ENCODE measurements around the gene PIK3C2G.

PIK3C2G gene

DNA sequence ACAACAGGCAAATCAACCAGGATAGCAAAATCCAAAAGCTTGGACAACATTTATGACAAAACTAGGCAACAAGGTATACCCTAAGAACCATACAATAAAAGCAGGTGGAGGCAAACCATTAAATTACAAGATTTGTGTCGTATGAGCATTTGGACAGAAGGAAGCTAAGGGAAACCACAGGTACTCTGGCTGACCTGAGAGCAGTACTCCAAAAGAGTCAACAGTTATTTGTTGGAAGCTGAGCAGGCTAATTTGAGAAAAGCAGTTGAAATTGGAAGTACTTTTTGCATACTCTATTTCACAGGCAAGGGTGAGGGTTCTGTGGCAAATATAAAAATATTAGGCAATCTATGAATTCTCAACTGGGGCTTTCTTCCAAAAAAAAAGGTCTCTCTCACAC, 297.9 kb downstream of the PIK3C2G start:
- peaks cover 0 to 1% (median 0%) of the 10 kb centered on the region in 5 experiments for H3K9me3 ChIP-seq (ENCODE audit: control extremely low read depth in 1 of 5, control insufficient read depth in 4 of 5, insufficient read depth in 2 of 5, low read depth in 1 of 5, low read length in 4 of 5)
- no peaks in the 10 kb centered on the region for H3K36me3 ChIP-seq (ENCODE audit: control insufficient read depth in 4 of 4, insufficient read depth in 4 of 4, low read length in 3 of 4)
- H3K27ac ChIP-seq (ENCODE audit: insufficient read depth in 1 of 2, low read depth in 1 of 2, low read length in 2 of 2, poor library complexity in 1 of 2, severe bottlenecking in 2 of 2) = no peak overlapping the region
- no peak overlapping the region for H3K4me3 ChIP-seq (ENCODE audit: control insufficient read depth in 1 of 7, extremely low read depth in 1 of 7, insufficient read depth in 4 of 7, low read depth in 2 of 7, low read length in 6 of 7)
- DNase-seq = peak in 1 of 3 donors; percentile 2
- WGBS (ENCODE audit: insufficient coverage) = 40% methylated on average over 1 of the region's 1 CpG
- no peaks in the 10 kb centered on the region for H3K27me3 ChIP-seq (replicated peaks in 2 of 5; ENCODE audit: control insufficient read depth in 4 of 5, insufficient read depth in 5 of 5, low read length in 4 of 5)
- peaks cover 0 to 5% (median 4%) of the 10 kb centered on the region in 4 experiments for H3K4me1 ChIP-seq (ENCODE audit: control extremely low read depth in 1 of 4, control insufficient read depth in 4 of 4, insufficient read depth in 4 of 4, low read length in 3 of 4)
- CTCF ChIA-PET = interaction anchor here (0.6 kb wide), 1 partner anchor 25 kb away, joined by 3 read pairs; no protein-coding TSS in a partner anchor
- POLR2A ChIA-PET = no interaction called here

DNA sequence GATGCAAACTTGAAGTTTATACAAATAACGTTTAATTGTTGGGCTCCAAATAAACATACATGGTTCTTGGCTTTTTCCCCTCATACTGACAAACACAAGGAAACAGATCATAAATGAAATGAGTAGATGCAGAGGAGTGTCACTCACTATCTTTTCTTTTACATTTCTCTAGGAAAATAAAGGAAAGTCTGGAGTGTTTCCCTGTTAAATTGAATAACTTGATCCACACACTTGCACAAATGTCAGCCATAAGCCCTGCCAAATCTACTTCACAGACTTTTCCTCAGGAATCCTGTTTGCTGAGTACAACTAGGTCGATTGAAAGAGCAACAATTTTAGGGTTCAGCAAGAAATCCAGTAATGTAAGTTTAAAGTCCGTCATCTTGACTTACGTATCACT, 301.2 kb downstream of the PIK3C2G start:
- H3K36me3 ChIP-seq (ENCODE audit: control insufficient read depth in 4 of 4, insufficient read depth in 4 of 4, low read length in 3 of 4) = no peaks in the 10 kb centered on the region
- no peaks in the 10 kb centered on the region for H3K27me3 ChIP-seq (replicated peaks in 2 of 5; ENCODE audit: control insufficient read depth in 4 of 5, insufficient read depth in 5 of 5, low read length in 4 of 5)
- H3K4me1 ChIP-seq (ENCODE audit: control extremely low read depth in 1 of 4, control insufficient read depth in 4 of 4, insufficient read depth in 4 of 4, low read length in 3 of 4) = peaks cover 0 to 5% (median 4%) of the 10 kb centered on the region in 4 experiments
- DNase-seq = no peak
- POLR2A ChIA-PET = no interaction called here
- CTCF ChIA-PET = no interaction called here
- 100% methylated on average over 1 of the region's 4 CpGs for WGBS (ENCODE audit: insufficient coverage)
- H3K9me3 ChIP-seq (ENCODE audit: control extremely low read depth in 1 of 5, control insufficient read depth in 4 of 5, insufficient read depth in 2 of 5, low read depth in 1 of 5, low read length in 4 of 5) = peaks cover 0 to 1% (median 0%) of the 10 kb centered on the region in 5 experiments
- H3K4me3 ChIP-seq (ENCODE audit: control insufficient read depth in 1 of 7, extremely low read depth in 1 of 7, insufficient read depth in 4 of 7, low read depth in 2 of 7, low read length in 6 of 7) = no peak overlapping the region
- H3K27ac ChIP-seq (ENCODE audit: insufficient read depth in 1 of 2, low read depth in 1 of 2, low read length in 2 of 2, poor library complexity in 1 of 2, severe bottlenecking in 2 of 2) = no peak overlapping the region

DNA sequence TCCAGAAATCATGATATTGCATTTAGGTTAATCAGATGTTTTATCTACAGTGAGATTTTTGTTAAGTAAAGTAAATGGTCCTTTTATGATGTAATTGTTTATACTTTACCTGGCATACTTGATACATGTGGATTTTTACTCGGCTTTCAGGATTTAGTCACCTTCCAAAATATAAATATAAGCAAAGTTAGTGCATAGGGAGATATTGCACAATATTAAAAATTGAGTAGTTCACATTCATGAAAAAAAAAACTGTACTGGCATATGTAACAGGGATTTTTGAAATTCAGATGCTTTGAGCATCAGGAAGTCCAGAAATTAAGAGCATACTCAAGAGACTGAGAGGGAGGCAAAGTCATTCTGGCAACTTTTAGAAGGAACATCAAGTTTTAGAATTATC, 303.0 kb downstream of the PIK3C2G start:
- Histone ChIP-seq H3K36me3 (ENCODE audit: control insufficient read depth in 4 of 4, insufficient read depth in 4 of 4, low read length in 3 of 4) (no peaks in the 10 kb centered on the region), H3K27me3 (replicated peaks in 2 of 5; ENCODE audit: control insufficient read depth in 4 of 5, insufficient read depth in 5 of 5, low read length in 4 of 5) (no peaks in the 10 kb centered on the region), H3K9me3 (ENCODE audit: control extremely low read depth in 1 of 5, control insufficient read depth in 4 of 5, insufficient read depth in 2 of 5, low read depth in 1 of 5, low read length in 4 of 5) (peaks cover 0 to 1% (median 0%) of the 10 kb centered on the region in 5 experiments), H3K27ac (ENCODE audit: insufficient read depth in 1 of 2, low read depth in 1 of 2, low read length in 2 of 2, poor library complexity in 1 of 2, severe bottlenecking in 2 of 2) (no peak overlapping the region), H3K4me1 (ENCODE audit: control extremely low read depth in 1 of 4, control insufficient read depth in 4 of 4, insufficient read depth in 4 of 4, low read length in 3 of 4) (peaks cover 0 to 1% (median under 1%) of the 10 kb centered on the region in 4 experiments), H3K4me3 (ENCODE audit: control insufficient read depth in 1 of 7, extremely low read depth in 1 of 7, insufficient read depth in 4 of 7, low read depth in 2 of 7, low read length in 6 of 7) (no peak overlapping the region)
- CTCF ChIA-PET = interaction anchor here (0.6 to 0.7 kb wide), 2 partner anchors 9 to 103 kb away, joined by 3 read pairs; no protein-coding TSS in a partner anchor
- WGBS (ENCODE audit: insufficient coverage) = no CpG with 5 or more reads among the region's 1 CpG
- POLR2A ChIA-PET = no interaction called here
- DNase-seq = no peak

DNA sequence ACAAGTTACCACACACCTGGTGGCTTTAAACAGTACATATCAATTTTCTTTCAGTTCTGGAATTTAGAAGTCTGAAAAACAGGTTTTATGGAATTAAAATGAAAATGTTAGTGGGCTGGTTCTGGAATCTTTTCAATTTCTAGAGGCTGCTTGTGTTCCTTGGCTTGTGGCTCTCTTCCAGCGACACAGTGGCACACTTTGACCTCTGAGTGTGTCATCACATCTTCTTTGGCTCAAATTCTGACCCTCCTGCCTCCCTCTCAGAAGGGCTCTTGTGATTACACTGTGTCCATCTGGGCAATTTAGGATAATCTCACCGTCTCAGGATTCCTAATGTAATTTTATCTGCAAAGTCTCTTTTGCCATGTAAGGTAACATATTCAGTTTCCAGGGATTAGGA, 306.5 kb downstream of the PIK3C2G start:
- POLR2A ChIA-PET = no interaction called here
- Histone ChIP-seq H3K27me3 (replicated peaks in 2 of 5; ENCODE audit: control insufficient read depth in 4 of 5, insufficient read depth in 5 of 5, low read length in 4 of 5) (no peaks in the 10 kb centered on the region), H3K27ac (ENCODE audit: insufficient read depth in 1 of 2, low read depth in 1 of 2, low read length in 2 of 2, poor library complexity in 1 of 2, severe bottlenecking in 2 of 2) (no peak overlapping the region), H3K36me3 (ENCODE audit: control insufficient read depth in 4 of 4, insufficient read depth in 4 of 4, low read length in 3 of 4) (no peaks in the 10 kb centered on the region), H3K4me3 (ENCODE audit: control insufficient read depth in 1 of 7, extremely low read depth in 1 of 7, insufficient read depth in 4 of 7, low read depth in 2 of 7, low read length in 6 of 7) (no peak overlapping the region), H3K4me1 (ENCODE audit: control extremely low read depth in 1 of 4, control insufficient read depth in 4 of 4, insufficient read depth in 4 of 4, low read length in 3 of 4) (no peaks in the 10 kb centered on the region), H3K9me3 (ENCODE audit: control extremely low read depth in 1 of 5, control insufficient read depth in 4 of 5, insufficient read depth in 2 of 5, low read depth in 1 of 5, low read length in 4 of 5) (no peaks in the 10 kb centered on the region)
- no peak for DNase-seq
- 100% methylated on average over 1 of the region's 2 CpGs for WGBS (ENCODE audit: insufficient coverage)
- CTCF ChIA-PET = no interaction called here

DNA sequence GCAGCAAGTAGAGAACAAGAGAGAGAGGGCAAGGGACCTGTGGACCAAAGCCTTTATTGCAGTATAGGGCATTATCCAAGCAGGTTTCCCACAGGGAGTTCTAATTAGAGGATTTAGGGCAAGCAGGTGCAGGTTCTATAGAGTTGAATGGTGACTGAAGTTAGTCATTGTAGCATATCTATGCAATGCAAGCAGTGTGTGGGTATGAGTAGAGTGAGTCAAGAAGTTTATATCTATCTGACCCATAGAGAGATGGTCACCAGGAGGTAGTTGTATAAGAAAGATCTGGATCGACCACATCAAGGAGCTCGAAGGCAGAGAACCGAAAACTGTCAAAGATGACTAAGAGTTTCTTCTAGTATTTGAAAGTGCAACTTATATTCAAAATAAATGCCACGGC, 309.2 kb downstream of the PIK3C2G start:
- POLR2A ChIA-PET = no interaction called here
- Histone ChIP-seq H3K9me3 (ENCODE audit: control extremely low read depth in 1 of 5, control insufficient read depth in 4 of 5, insufficient read depth in 2 of 5, low read depth in 1 of 5, low read length in 4 of 5) (no peaks in the 10 kb centered on the region), H3K4me3 (ENCODE audit: control insufficient read depth in 1 of 7, extremely low read depth in 1 of 7, insufficient read depth in 4 of 7, low read depth in 2 of 7, low read length in 6 of 7) (no peak overlapping the region), H3K27ac (ENCODE audit: insufficient read depth in 1 of 2, low read depth in 1 of 2, low read length in 2 of 2, poor library complexity in 1 of 2, severe bottlenecking in 2 of 2) (no peak overlapping the region), H3K4me1 (ENCODE audit: control extremely low read depth in 1 of 4, control insufficient read depth in 4 of 4, insufficient read depth in 4 of 4, low read length in 3 of 4) (no peaks in the 10 kb centered on the region), H3K27me3 (replicated peaks in 2 of 5; ENCODE audit: control insufficient read depth in 4 of 5, insufficient read depth in 5 of 5, low read length in 4 of 5) (no peaks in the 10 kb centered on the region), H3K36me3 (ENCODE audit: control insufficient read depth in 4 of 4, insufficient read depth in 4 of 4, low read length in 3 of 4) (no peaks in the 10 kb centered on the region)
- 100% methylated on average over 3 of the region's 4 CpGs for WGBS (ENCODE audit: insufficient coverage)
- CTCF ChIA-PET = no interaction called here
- no peak for DNase-seq

DNA sequence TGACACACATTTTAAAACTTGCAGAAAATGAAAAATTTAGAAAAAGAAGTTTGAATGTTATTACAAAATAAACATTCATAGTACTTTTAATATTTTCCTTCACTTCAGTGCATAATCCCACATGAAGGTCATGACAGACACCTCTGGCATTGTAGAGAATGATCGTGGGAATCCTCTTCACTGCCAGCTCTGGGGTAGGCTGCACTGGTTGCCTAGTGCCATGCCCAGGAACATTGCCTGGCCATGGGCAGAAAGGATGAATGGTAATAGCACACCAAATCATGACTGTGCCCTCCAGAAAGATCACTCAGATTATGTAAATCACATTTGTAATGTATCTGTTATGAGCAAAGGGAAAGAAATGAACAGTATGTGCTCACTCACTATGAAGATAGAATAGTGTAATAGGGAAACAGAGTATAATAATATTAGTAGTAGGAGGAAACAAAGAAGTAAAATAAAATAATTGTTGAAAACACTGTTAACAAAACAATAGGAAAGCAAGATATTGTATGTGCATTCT, 314.8 kb downstream of the PIK3C2G start:
- no peaks in the 10 kb centered on the region for H3K4me1 ChIP-seq (ENCODE audit: control extremely low read depth in 1 of 4, control insufficient read depth in 4 of 4, insufficient read depth in 4 of 4, low read length in 3 of 4)
- 100% methylated on average over 1 of the region's 1 CpG for WGBS (ENCODE audit: insufficient coverage)
- CTCF ChIA-PET = no interaction called here

DNA sequence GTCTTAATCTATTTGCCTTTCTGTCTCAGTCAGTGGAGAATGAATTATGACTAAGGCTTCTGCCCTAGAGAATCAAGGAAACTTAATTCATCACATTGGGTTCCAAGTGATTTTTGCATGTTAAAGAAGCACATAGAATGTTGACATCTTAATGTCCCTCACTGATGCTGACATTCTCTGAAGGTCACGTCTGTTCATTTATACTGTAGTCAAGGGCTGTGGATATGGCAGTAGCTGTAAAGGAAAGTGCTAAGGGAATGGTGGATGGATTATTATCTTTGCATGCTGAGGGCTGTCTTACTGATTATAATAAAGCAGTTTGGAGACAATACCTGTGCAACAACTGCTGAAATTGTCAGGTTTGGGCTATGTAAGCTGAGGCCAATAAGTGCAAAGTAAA, 315.3 kb downstream of the PIK3C2G start:
- Histone ChIP-seq H3K36me3 (ENCODE audit: control insufficient read depth in 4 of 4, insufficient read depth in 4 of 4, low read length in 3 of 4) (no peaks in the 10 kb centered on the region), H3K27ac (ENCODE audit: insufficient read depth in 1 of 2, low read depth in 1 of 2, low read length in 2 of 2, poor library complexity in 1 of 2, severe bottlenecking in 2 of 2) (no peak overlapping the region), H3K4me1 (ENCODE audit: control extremely low read depth in 1 of 4, control insufficient read depth in 4 of 4, insufficient read depth in 4 of 4, low read length in 3 of 4) (no peaks in the 10 kb centered on the region), H3K4me3 (ENCODE audit: control insufficient read depth in 1 of 7, extremely low read depth in 1 of 7, insufficient read depth in 4 of 7, low read depth in 2 of 7, low read length in 6 of 7) (no peak overlapping the region), H3K9me3 (ENCODE audit: control extremely low read depth in 1 of 5, control insufficient read depth in 4 of 5, insufficient read depth in 2 of 5, low read depth in 1 of 5, low read length in 4 of 5) (no peaks in the 10 kb centered on the region), H3K27me3 (replicated peaks in 2 of 5; ENCODE audit: control insufficient read depth in 4 of 5, insufficient read depth in 5 of 5, low read length in 4 of 5) (no peaks in the 10 kb centered on the region)
- DNase-seq = no peak
- POLR2A ChIA-PET = no interaction called here
- CTCF ChIA-PET = no interaction called here
- WGBS (ENCODE audit: insufficient coverage) = 100% methylated on average over 1 of the region's 1 CpG

More for the DNA sequence above, 314.8 kb downstream of the PIK3C2G start:
- POLR2A ChIA-PET = no interaction called here
- Histone ChIP-seq H3K36me3 (ENCODE audit: control insufficient read depth in 4 of 4, insufficient read depth in 4 of 4, low read length in 3 of 4) (no peaks in the 10 kb centered on the region), H3K27ac (ENCODE audit: insufficient read depth in 1 of 2, low read depth in 1 of 2, low read length in 2 of 2, poor library complexity in 1 of 2, severe bottlenecking in 2 of 2) (no peak overlapping the region), H3K4me3 (ENCODE audit: control insufficient read depth in 1 of 7, extremely low read depth in 1 of 7, insufficient read depth in 4 of 7, low read depth in 2 of 7, low read length in 6 of 7) (no peak overlapping the region), H3K27me3 (replicated peaks in 2 of 5; ENCODE audit: control insufficient read depth in 4 of 5, insufficient read depth in 5 of 5, low read length in 4 of 5) (no peaks in the 10 kb centered on the region), H3K9me3 (ENCODE audit: control extremely low read depth in 1 of 5, control insufficient read depth in 4 of 5, insufficient read depth in 2 of 5, low read depth in 1 of 5, low read length in 4 of 5) (no peaks in the 10 kb centered on the region)
- DNase-seq = no peak

Measured in common myeloid progenitor, CD34-positive (primary cell).